NB4 (cell line): ENCODE data around the gene SPRR1A.

Experiments used
- DNase-seq: peaks from one replicate; pipeline ENCODE4 v3.0.0; 2010; ENCODE audit warnings: low read depth
- H3K4me3 ChIP-seq: one replicate; pipeline ENCODE4 v1.5.1; 2011; ENCODE audit warnings: mild to moderate bottlenecking, low read depth, low read length, moderate library complexity
- CTCF ChIP-seq: IDR thresholded peaks from one replicate; pipeline ENCODE4 v1.5.1; 2012; ENCODE audit warnings: low read depth, low read length
- MAX ChIP-seq: IDR thresholded peaks from 2 replicates; pipeline ENCODE4 v1.6.1; 2011; ENCODE audit warnings: low read depth, low read length
- MYC ChIP-seq: IDR thresholded peaks from 2 replicates; pipeline ENCODE4 v1.6.1; 2011; ENCODE audit warnings: low read depth, low read length
- POLR2A ChIP-seq: IDR thresholded peaks from 2 replicates; pipeline ENCODE4 v1.6.1; 2011; ENCODE audit warnings: mild to moderate bottlenecking; ENCODE audit not compliant: insufficient read length; ENCODE audit errors: extremely low read depth

SPRR1A gene

GRCh38 chr1:153035211-153035610 lies 51.3 kb downstream of the SPRR1A start:
- TF ChIP-seq POLR2A, result no peak
- no peak for TF ChIP-seq CTCF
- TF ChIP-seq MYC, result no peak
- TF ChIP-seq MAX, result no peak
- no peak for DNase-seq
- H3K4me3 ChIP-seq, result no peak overlapping the region
